ENCODE results near the gene BHMT2.

BHMT2 gene

GRCh38 chr5:79069488-79070349 is at the start of gene BHMT2, which contains the start of gene DMGDH:
BHMT2 (plus strand) TSS chr5:79069767; CDS start chr5:79069783, 16 bp downstream.
DMGDH (minus strand) TSS chr5:79069674; CDS start chr5:79069620, 54 bp downstream.
- Mint-ChIP-seq H3K9me3 (no peaks in the 10 kb centered on the region), H3K27ac (no peak within 1 kb of the TSS), H3K4me1 (ENCODE audit: low read depth) (peaks cover 4% of the 10 kb centered on the region), H3K36me3 (ENCODE audit: low read depth) (no peaks in the 10 kb centered on the region), H3K4me3 (no peak within 1 kb of the TSS), H3K27me3 (peaks cover 50% of the 10 kb centered on the region)

GRCh38 chr5:79020861-79021561 is 48.6 kb upstream of the BHMT2 start:
- Mint-ChIP-seq H3K27me3 (peaks cover 87% of the 10 kb centered on the region), H3K9me3 (no peaks in the 10 kb centered on the region), H3K27ac (no peak overlapping the region), H3K4me3 (no peak overlapping the region), H3K4me1 (ENCODE audit: low read depth) (peaks cover 9% of the 10 kb centered on the region), H3K36me3 (ENCODE audit: low read depth) (no peaks in the 10 kb centered on the region)

GRCh38 chr5:79021753-79022152 is 47.8 kb upstream of the BHMT2 start:
- Mint-ChIP-seq H3K36me3 (ENCODE audit: low read depth) (no peaks in the 10 kb centered on the region), H3K27me3 (peaks cover 86% of the 10 kb centered on the region), H3K4me3 (no peak overlapping the region), H3K27ac (no peak overlapping the region), H3K9me3 (no peaks in the 10 kb centered on the region), H3K4me1 (ENCODE audit: low read depth) (peaks cover 9% of the 10 kb centered on the region)

GRCh38 chr5:79022771-79023170 is 46.8 kb upstream of the BHMT2 start:
- H3K36me3 Mint-ChIP-seq (ENCODE audit: low read depth): no peaks in the 10 kb centered on the region
- peaks cover 78% of the 10 kb centered on the region for H3K27me3 Mint-ChIP-seq
- no peak overlapping the region for H3K4me3 Mint-ChIP-seq
- H3K9me3 Mint-ChIP-seq: no peaks in the 10 kb centered on the region
- H3K27ac Mint-ChIP-seq: no peak overlapping the region
- peaks cover 9% of the 10 kb centered on the region for H3K4me1 Mint-ChIP-seq (ENCODE audit: low read depth)

GRCh38 chr5:79023348-79023747 is 46.2 kb upstream of the BHMT2 start:
- Mint-ChIP-seq H3K27ac (no peak overlapping the region), H3K4me1 (ENCODE audit: low read depth) (peaks cover 9% of the 10 kb centered on the region), H3K4me3 (no peak overlapping the region), H3K27me3 (peaks cover 75% of the 10 kb centered on the region), H3K36me3 (ENCODE audit: low read depth) (no peaks in the 10 kb centered on the region), H3K9me3 (no peaks in the 10 kb centered on the region)

GRCh38 chr5:79023947-79024346 is 45.6 kb upstream of the BHMT2 start:
- Mint-ChIP-seq H3K4me3 (no peak overlapping the region), H3K36me3 (ENCODE audit: low read depth) (no peaks in the 10 kb centered on the region), H3K27me3 (peaks cover 75% of the 10 kb centered on the region), H3K9me3 (no peaks in the 10 kb centered on the region), H3K27ac (no peak overlapping the region), H3K4me1 (ENCODE audit: low read depth) (peaks cover 9% of the 10 kb centered on the region)

GRCh38 chr5:79025054-79025472 is 44.5 kb upstream of the BHMT2 start:
- Mint-ChIP-seq H3K36me3 (ENCODE audit: low read depth) (no peaks in the 10 kb centered on the region), H3K27me3 (peaks cover 66% of the 10 kb centered on the region), H3K9me3 (no peaks in the 10 kb centered on the region), H3K27ac (no peak overlapping the region), H3K4me3 (peak overlapping the region; percentile 43), H3K4me1 (ENCODE audit: low read depth) (peaks cover 9% of the 10 kb centered on the region)

- no peak overlapping the region for H3K27ac Mint-ChIP-seq
- no peaks in the 10 kb centered on the region for H3K4me1 Mint-ChIP-seq (ENCODE audit: low read depth)
- no peaks in the 10 kb centered on the region for H3K9me3 Mint-ChIP-seq
- no peak overlapping the region for H3K4me3 Mint-ChIP-seq
- H3K27me3 Mint-ChIP-seq: peaks cover 11% of the 10 kb centered on the region
- no peaks in the 10 kb centered on the region for H3K36me3 Mint-ChIP-seq (ENCODE audit: low read depth)
These were observed 38.7 kb upstream of the BHMT2 start for GRCh38 chr5:79030663-79031484.

- H3K27ac Mint-ChIP-seq: no peak overlapping the region
- H3K27me3 Mint-ChIP-seq: peaks cover 7% of the 10 kb centered on the region
- no peak overlapping the region for H3K4me3 Mint-ChIP-seq
- no peaks in the 10 kb centered on the region for H3K4me1 Mint-ChIP-seq (ENCODE audit: low read depth)
- H3K36me3 Mint-ChIP-seq (ENCODE audit: low read depth): no peaks in the 10 kb centered on the region
- H3K9me3 Mint-ChIP-seq: no peaks in the 10 kb centered on the region
These were observed 38.1 kb upstream of the BHMT2 start for GRCh38 chr5:79031485-79031867.

GRCh38 chr5:79032031-79032695 is 37.4 kb upstream of the BHMT2 start:
- Mint-ChIP-seq H3K4me1 (ENCODE audit: low read depth) (no peaks in the 10 kb centered on the region), H3K27me3 (peaks cover 3% of the 10 kb centered on the region), H3K36me3 (ENCODE audit: low read depth) (no peaks in the 10 kb centered on the region), H3K4me3 (no peak overlapping the region), H3K9me3 (no peaks in the 10 kb centered on the region), H3K27ac (no peak overlapping the region)

- no peaks in the 10 kb centered on the region for H3K9me3 Mint-ChIP-seq
These were observed 36.8 kb upstream of the BHMT2 start for GRCh38 chr5:79032782-79033181.

GRCh38 chr5:79035237-79035636 is 34.3 kb upstream of the BHMT2 start:
- no peaks in the 10 kb centered on the region for H3K4me1 Mint-ChIP-seq (ENCODE audit: low read depth)
- no peaks in the 10 kb centered on the region for H3K9me3 Mint-ChIP-seq
- no peak overlapping the region for H3K4me3 Mint-ChIP-seq
- no peaks in the 10 kb centered on the region for H3K27me3 Mint-ChIP-seq
- no peaks in the 10 kb centered on the region for H3K36me3 Mint-ChIP-seq (ENCODE audit: low read depth)
- H3K27ac Mint-ChIP-seq: no peak overlapping the region

More at GRCh38 chr5:79032782-79033181, 36.8 kb upstream of the BHMT2 start:
- Mint-ChIP-seq H3K4me3 (no peak overlapping the region), H3K4me1 (ENCODE audit: low read depth) (no peaks in the 10 kb centered on the region), H3K36me3 (ENCODE audit: low read depth) (no peaks in the 10 kb centered on the region), H3K27me3 (peaks cover 3% of the 10 kb centered on the region), H3K27ac (no peak overlapping the region)

- Mint-ChIP-seq H3K4me1 (ENCODE audit: low read depth) (no peaks in the 10 kb centered on the region), H3K36me3 (ENCODE audit: low read depth) (no peaks in the 10 kb centered on the region), H3K27ac (no peak overlapping the region), H3K27me3 (no peaks in the 10 kb centered on the region), H3K9me3 (no peaks in the 10 kb centered on the region), H3K4me3 (no peak overlapping the region)
These were observed 32.8 kb upstream of the BHMT2 start for GRCh38 chr5:79036769-79037168.

GRCh38 chr5:79042188-79042587 is 27.4 kb upstream of the BHMT2 start:
- Mint-ChIP-seq H3K27me3 (no peaks in the 10 kb centered on the region), H3K4me3 (no peak overlapping the region), H3K36me3 (ENCODE audit: low read depth) (no peaks in the 10 kb centered on the region), H3K9me3 (no peaks in the 10 kb centered on the region), H3K27ac (no peak overlapping the region), H3K4me1 (ENCODE audit: low read depth) (no peaks in the 10 kb centered on the region)
